SK-N-SH (cell line): ENCODE results near the gene ANXA9. TPM values are rescaled to one million over a fixed set of nuclear protein-coding genes. Genes with fewer than 3 reads are reported as not detected.
A peak's percentile ranks its signal among the peaks of the same experiment; 100 is the strongest.

Experiments used
- CTCF ChIA-PET: fragments of 300-600, 350-600 bp; formaldehyde crosslinking; extraction: SDS; loops from one replicate; lab custom pipeline; 2021; lab: Yijun Ruan, JAX
- POLR2A ChIA-PET: fragments of 350-600 bp; sonication (Branson Sonifier 250); formaldehyde crosslinking; extraction: SDS; loops from one replicate; lab custom pipeline; 2020; ENCODE audit warnings: antibody characterized with exemption, inconsistent platforms; lab: Yijun Ruan, JAX
- DNase-seq: peaks from one replicate; pipeline ENCODE4 v3.0.0; 2012
- H2AFZ ChIP-seq: fragments of 200-600 bp; sonication (generic); 2 replicates; pipeline ENCODE4 v1.8.1; 2016; ENCODE audit warnings: antibody characterized with exemption, mild to moderate bottlenecking, low read depth
- H3F3A ChIP-seq: fragments of 200-600 bp; sonication (generic); replicated peaks from 2 replicates; pipeline ENCODE3; 2016; ENCODE audit warnings: antibody characterized with exemption, mild to moderate bottlenecking; ENCODE audit not compliant: insufficient read depth
- H3K27ac ChIP-seq, 2 experiments: fragments of 200-500 bp in 1 of 2; fragments of 200-600 bp in 1 of 2; sonication (Bioruptor generic) in 1 of 2; sonication (generic), shearing (Covaris generic) in 1 of 2; 2 replicates each; pipeline versions ENCODE4 v1.5.1 to v1.6.1; 2014 to 2016; ENCODE audit warnings: low read depth in 2 of 2, inconsistent platforms in 1 of 2, low read length in 1 of 2, mild to moderate bottlenecking in 1 of 2, mixed read lengths in 1 of 2
- H3K27me3 ChIP-seq: fragments of 200-600 bp; sonication (generic), shearing (Covaris generic); 2 replicates; pipeline ENCODE4 v1.6.1; 2016; ENCODE audit warnings: mixed run types; ENCODE audit not compliant: insufficient read depth
- H3K36me3 ChIP-seq, 2 experiments: fragments of 200-500 bp in 1 of 2; fragments of 200-600 bp in 1 of 2; sonication (Bioruptor generic) in 1 of 2; sonication (generic) in 1 of 2; replicated peaks in 1 of 2; 2 replicates each; pipeline versions ENCODE3 to v1.5.1; 2014 to 2016; ENCODE audit warnings: low read length in 1 of 2, mild to moderate bottlenecking in 1 of 2; ENCODE audit not compliant: insufficient read depth in 2 of 2, control insufficient read depth in 1 of 2
- H3K4me1 ChIP-seq, 2 experiments: fragments of 200-500 bp in 1 of 2; fragments of 200-600 bp in 1 of 2; sonication (Bioruptor generic) in 1 of 2; sonication (generic), shearing (Covaris generic) in 1 of 2; 2 replicates each; pipeline versions ENCODE4 v1.5.1 to v1.6.1; 2014 to 2016; ENCODE audit warnings: low read depth in 1 of 2, low read length in 1 of 2, mixed run types in 1 of 2; ENCODE audit not compliant: insufficient read depth in 2 of 2, control insufficient read depth in 1 of 2
- H3K4me2 ChIP-seq: fragments of 200-600 bp; sonication (generic), shearing (Covaris generic); 2 replicates; pipeline ENCODE4 v1.6.1; 2017; ENCODE audit warnings: mixed run types
- H3K4me3 ChIP-seq, 2 experiments: fragments of 200-500 bp in 1 of 2; fragments of 200-600 bp in 1 of 2; sonication (Bioruptor generic) in 1 of 2; sonication (generic), shearing (Covaris generic) in 1 of 2; 2 replicates each; pipeline versions ENCODE4 v1.5.1 to v1.8.1; 2014 to 2016; ENCODE audit warnings: low read depth in 2 of 2, inconsistent platforms in 1 of 2, low read length in 1 of 2, mild to moderate bottlenecking in 1 of 2, mixed read lengths in 1 of 2, moderate library complexity in 1 of 2
- H3K79me2 ChIP-seq: fragments of 200-600 bp; sonication (generic); 2 replicates; pipeline ENCODE4 v1.8.1; 2017; ENCODE audit warnings: mild to moderate bottlenecking; ENCODE audit not compliant: insufficient read depth
- H3K9ac ChIP-seq: fragments of 200-600 bp; sonication (generic); 2 replicates; pipeline ENCODE4 v1.6.1; 2017; ENCODE audit warnings: mixed run types
- H3K9me2 ChIP-seq: fragments of 200-600 bp; sonication (generic); 2 replicates; pipeline ENCODE4 v1.6.1; 2017; ENCODE audit warnings: mixed run types
- H3K9me3 ChIP-seq: fragments of 200-600 bp; sonication (generic); 2 replicates; pipeline ENCODE4 v1.6.1; 2017; ENCODE audit warnings: mixed run types, mild to moderate bottlenecking, moderate library complexity
- H4K20me1 ChIP-seq: fragments of 200-600 bp; sonication (generic); 2 replicates; pipeline ENCODE4 v1.6.1; 2017; ENCODE audit warnings: mild to moderate bottlenecking, mixed run types; ENCODE audit not compliant: insufficient read depth
- CTCF ChIP-seq: fragments of 200-600 bp; sonication (generic); IDR thresholded peaks from 2 replicates; pipeline ENCODE4 v1.6.1; 2017; ENCODE audit warnings: antibody characterized with exemption, mild to moderate bottlenecking, moderate library complexity
- GABPA ChIP-seq: IDR thresholded peaks from 2 replicates; pipeline ENCODE4 v1.4.0; 2012; ENCODE audit warnings: low read depth, mild to moderate bottlenecking
- MXI1 ChIP-seq: IDR thresholded peaks from 2 replicates; pipeline ENCODE4 v1.6.1; 2012; ENCODE audit warnings: mild to moderate bottlenecking, low read depth, low read length, improper control_type of control experiment
- RXRA ChIP-seq: IDR thresholded peaks from 2 replicates; pipeline ENCODE4 v1.4.0; 2012; ENCODE audit warnings: low read depth, mild to moderate bottlenecking, borderline replicate concordance
- WGBS: methylation state at CpG from one replicate; pipeline ENCODE4 v1.1.6; 2017; ENCODE audit warnings: low lambda C conversion rate; 5-methylcytosine and 5-hydroxymethylcytosine counted together
- polyA plus RNA-seq, 3 experiments: library from polyadenylated mRNA; depleted of rRNA; stranded (reverse); fragments of >200 nt; gene quantifications; 2 replicates each; pipeline ENCODE4 v1.2.3, GENCODE V29; 2012

The ANXA9 gene
- polyA plus RNA-seq, 1 of the 3 experiments (the other 2 are of a cell fraction) = 0.07 TPM

- peak overlapping the region; percentile 89 for H3K4me2 ChIP-seq
- TF ChIP-seq CTCF (0 out of 2 replicates have a peak, but pooled peaks have one; percentile 23), GABPA (no peak)
- peak overlapping the region; percentile 92; the same call in 1 of the 2 replicates for H3K9ac ChIP-seq
- CTCF ChIA-PET = interaction anchor here (1.0 to 17.0 kb wide), 3 partner anchors 7 to 28 kb away, joined by 3 to 371 read pairs (median 3); partner anchors contain the start of gene MINDY1
- POLR2A ChIA-PET = interaction anchor here (1.6 kb wide), 1 partner anchor 13 kb away, joined by 4 read pairs; no protein-coding TSS in a partner anchor
- no peaks in the 10 kb centered on the region for H3K27me3 ChIP-seq
- no peaks in the 10 kb centered on the region for H3K9me3 ChIP-seq
- H3K79me2 ChIP-seq = peaks cover 79% of the 10 kb centered on the region
- peaks cover 18 to 22% of the 10 kb centered on the region in 2 experiments for H3K36me3 ChIP-seq
- peaks cover 14% of the 10 kb centered on the region for H3F3A ChIP-seq
- H3K4me1 ChIP-seq = peaks cover 29 to 31% of the 10 kb centered on the region in 2 experiments
- 76% methylated on average over 5 of the region's 6 CpGs for WGBS
- peaks cover 53% of the 10 kb centered on the region for H4K20me1 ChIP-seq
- no peak overlapping the region for H2AFZ ChIP-seq
- H3K4me3 ChIP-seq = peak overlapping the region in 1 of 2 experiments; percentile 79; a peak in 2 of 4 replicates
- H3K27ac ChIP-seq = peak overlapping the region in 1 of 2 experiments; percentile 54; a peak in 2 of 4 replicates
- DNase-seq = peak; percentile 39
- no peaks in the 10 kb centered on the region for H3K9me2 ChIP-seq
Measured at GRCh38 chr1:150971583-150972416, 10.3 kb upstream of the ANXA9 start.

GRCh38 chr1:150972417-150972940 lies 9.6 kb upstream of the ANXA9 start:
- Histone ChIP-seq H3K4me3 (peak overlapping the region; percentile 72 to 79; a peak in 3 of 4 replicates), H4K20me1 (peaks cover 53% of the 10 kb centered on the region), H3K9ac (peak overlapping the region; percentile 92), H3F3A (peaks cover 13% of the 10 kb centered on the region), H3K36me3 (peaks cover 12 to 15% of the 10 kb centered on the region in 2 experiments), H3K9me2 (no peaks in the 10 kb centered on the region), H3K4me1 (peaks cover 35% of the 10 kb centered on the region in 2 experiments), H2AFZ (no peak overlapping the region), H3K27me3 (no peaks in the 10 kb centered on the region), H3K4me2 (peak overlapping the region; percentile 89), H3K9me3 (no peaks in the 10 kb centered on the region), H3K27ac (peak overlapping the region in 1 of 2 experiments; percentile 85; a peak in 2 of 4 replicates), H3K79me2 (peaks cover 75% of the 10 kb centered on the region)
- no peak for TF ChIP-seq RXRA
- 0 out of 2 replicates have a peak, but pooled peaks have one; percentile 14 for TF ChIP-seq MXI1
- ChIA-PET CTCF (interaction anchor here (17.0 kb wide), 1 partner anchor 27 kb away, joined by 371 read pairs; the partner anchor contains the start of gene MINDY1), POLR2A (interaction anchor here (0.5 to 2.5 kb wide), 2 partner anchors 34 to 344 kb away, joined by 3 to 10 read pairs; partner anchors contain the start of gene MINDY1)
- DNase-seq = no peak
- 85% methylated on average over 4 of the region's 4 CpGs for WGBS
